ENCODE results near the gene HAPLN3. TPM values are rescaled to one million over a fixed set of nuclear protein-coding genes. Genes with fewer than 3 reads are reported as not detected.
A peak's percentile ranks its signal among the peaks of the same experiment; 100 is the strongest.

The HAPLN3 gene
- total and polyA plus RNA-seq, 2 experiments from 2014 or later, result 4.2 to 6.6 TPM

GRCh38 chr15:88834211-88834812 lies 61.0 kb downstream of the HAPLN3 start:
- H4K20me1 ChIP-seq (ENCODE audit: insufficient read depth, poor library complexity, severe bottlenecking), result no peaks in the 10 kb centered on the region
- H3K9me3 ChIP-seq (ENCODE audit: low read depth), result no peaks in the 10 kb centered on the region
- H3K27ac ChIP-seq, result no peak overlapping the region
- TF ChIP-seq EZH2 (IDR thresholded peaks at IDR 0.05; ENCODE audit: borderline replicate concordance), result no peak
- TF ChIP-seq, protein P1, sequence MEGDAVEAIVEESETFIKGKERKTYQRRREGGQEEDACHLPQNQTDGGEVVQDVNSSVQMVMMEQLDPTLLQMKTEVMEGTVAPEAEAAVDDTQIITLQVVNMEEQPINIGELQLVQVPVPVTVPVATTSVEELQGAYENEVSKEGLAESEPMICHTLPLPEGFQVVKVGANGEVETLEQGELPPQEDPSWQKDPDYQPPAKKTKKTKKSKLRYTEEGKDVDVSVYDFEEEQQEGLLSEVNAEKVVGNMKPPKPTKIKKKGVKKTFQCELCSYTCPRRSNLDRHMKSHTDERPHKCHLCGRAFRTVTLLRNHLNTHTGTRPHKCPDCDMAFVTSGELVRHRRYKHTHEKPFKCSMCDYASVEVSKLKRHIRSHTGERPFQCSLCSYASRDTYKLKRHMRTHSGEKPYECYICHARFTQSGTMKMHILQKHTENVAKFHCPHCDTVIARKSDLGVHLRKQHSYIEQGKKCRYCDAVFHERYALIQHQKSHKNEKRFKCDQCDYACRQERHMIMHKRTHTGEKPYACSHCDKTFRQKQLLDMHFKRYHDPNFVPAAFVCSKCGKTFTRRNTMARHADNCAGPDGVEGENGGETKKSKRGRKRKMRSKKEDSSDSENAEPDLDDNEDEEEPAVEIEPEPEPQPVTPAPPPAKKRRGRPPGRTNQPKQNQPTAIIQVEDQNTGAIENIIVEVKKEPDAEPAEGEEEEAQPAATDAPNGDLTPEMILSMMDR (IDR thresholded peaks at IDR 0.05; ENCODE audit: poor library complexity), result peak; percentile 79
- no peak for TF ChIP-seq EZH2phosphoT487 (IDR thresholded peaks at IDR 0.05; ENCODE audit: low read depth, severe bottlenecking, unreplicated experiment)
- H3K4me1 ChIP-seq (ENCODE audit: insufficient read depth), result no peaks in the 10 kb centered on the region
- no peak overlapping the region for H3K4me3 ChIP-seq
- no peak overlapping the region for H3K4me2 ChIP-seq
- no peaks in the 10 kb centered on the region for H3K9me2 ChIP-seq (replicated peaks; ENCODE audit: insufficient read depth)
- DNase-seq (ENCODE audit: low spot score), result peak; percentile 59
- H3K27me3 ChIP-seq, result no peaks in the 10 kb centered on the region
- WGBS (ENCODE audit: low lambda C conversion rate, missing lambda C conversion rate), result 50% methylated on average over 13 of the region's 14 CpGs
- no peaks in the 10 kb centered on the region for H3K36me3 ChIP-seq (replicated peaks; ENCODE audit: insufficient read depth, low read depth)
- H3K79me2 ChIP-seq, result no peaks in the 10 kb centered on the region
- H2AFZ ChIP-seq, result no peak overlapping the region

GRCh38 chr15:88833731-88834100 lies 61.6 kb downstream of the HAPLN3 start:
- Histone ChIP-seq H3K9me3 (ENCODE audit: low read depth) (no peaks in the 10 kb centered on the region), H3K27me3 (no peaks in the 10 kb centered on the region), H4K20me1 (ENCODE audit: insufficient read depth, poor library complexity, severe bottlenecking) (no peaks in the 10 kb centered on the region), H3K4me1 (ENCODE audit: insufficient read depth) (no peaks in the 10 kb centered on the region), H3K79me2 (no peaks in the 10 kb centered on the region), H3K9me2 (replicated peaks; ENCODE audit: insufficient read depth) (no peaks in the 10 kb centered on the region), H2AFZ (no peak overlapping the region), H3K36me3 (replicated peaks; ENCODE audit: insufficient read depth, low read depth) (no peaks in the 10 kb centered on the region), H3K27ac (no peak overlapping the region), H3K4me3 (no peak overlapping the region), H3K4me2 (no peak overlapping the region)
- no peak for DNase-seq (ENCODE audit: low spot score)
- TF ChIP-seq, protein P1 (IDR thresholded peaks at IDR 0.05; ENCODE audit: poor library complexity), result no peak
- TF ChIP-seq EZH2phosphoT487 (IDR thresholded peaks at IDR 0.05; ENCODE audit: low read depth, severe bottlenecking, unreplicated experiment) (no peak), EZH2 (IDR thresholded peaks at IDR 0.05; ENCODE audit: borderline replicate concordance) (no peak)
- 54% methylated on average over 8 of the region's 8 CpGs for WGBS (ENCODE audit: low lambda C conversion rate, missing lambda C conversion rate)

GRCh38 chr15:88832820-88833730 lies 62.3 kb downstream of the HAPLN3 start:
- H3K4me1 ChIP-seq (ENCODE audit: insufficient read depth), result no peaks in the 10 kb centered on the region
- H3K4me2 ChIP-seq, result no peak overlapping the region
- TF ChIP-seq, protein P1 (IDR thresholded peaks at IDR 0.05; ENCODE audit: poor library complexity), result no peak
- TF ChIP-seq EZH2phosphoT487 (IDR thresholded peaks at IDR 0.05; ENCODE audit: low read depth, severe bottlenecking, unreplicated experiment), result no peak
- TF ChIP-seq EZH2 (IDR thresholded peaks at IDR 0.05; ENCODE audit: borderline replicate concordance), result no peak
- no peak overlapping the region for H2AFZ ChIP-seq
- H3K36me3 ChIP-seq (replicated peaks; ENCODE audit: insufficient read depth, low read depth), result no peaks in the 10 kb centered on the region
- no peaks in the 10 kb centered on the region for H3K27me3 ChIP-seq
- no peaks in the 10 kb centered on the region for H3K9me3 ChIP-seq (ENCODE audit: low read depth)
- no peak overlapping the region for H3K27ac ChIP-seq
- no peak for DNase-seq (ENCODE audit: low spot score)
- H3K4me3 ChIP-seq, result no peak overlapping the region
- no peaks in the 10 kb centered on the region for H4K20me1 ChIP-seq (ENCODE audit: insufficient read depth, poor library complexity, severe bottlenecking)
- WGBS (ENCODE audit: low lambda C conversion rate, missing lambda C conversion rate), result 81% methylated on average over 12 of the region's 12 CpGs
- H3K79me2 ChIP-seq, result no peaks in the 10 kb centered on the region
- H3K9me2 ChIP-seq (replicated peaks; ENCODE audit: insufficient read depth), result no peaks in the 10 kb centered on the region
